MM.1S (cell line): ENCODE results near the gene RPTOR.

ENCODE experiments used
- CTCF ChIP-seq: fragments of 300-600 bp; sonication (generic); IDR thresholded peaks from 2 replicates; pipeline ENCODE4 v1.5.1; 2016; ENCODE audit warnings: antibody characterized with exemption, low read length, mixed read lengths
- EZH2phosphoT487 ChIP-seq: fragments of 300-600 bp; sonication (generic); IDR thresholded peaks from 2 replicates; pipeline ENCODE4 v1.6.1; 2018; ENCODE audit warnings: antibody characterized with exemption, low read length

DNA sequence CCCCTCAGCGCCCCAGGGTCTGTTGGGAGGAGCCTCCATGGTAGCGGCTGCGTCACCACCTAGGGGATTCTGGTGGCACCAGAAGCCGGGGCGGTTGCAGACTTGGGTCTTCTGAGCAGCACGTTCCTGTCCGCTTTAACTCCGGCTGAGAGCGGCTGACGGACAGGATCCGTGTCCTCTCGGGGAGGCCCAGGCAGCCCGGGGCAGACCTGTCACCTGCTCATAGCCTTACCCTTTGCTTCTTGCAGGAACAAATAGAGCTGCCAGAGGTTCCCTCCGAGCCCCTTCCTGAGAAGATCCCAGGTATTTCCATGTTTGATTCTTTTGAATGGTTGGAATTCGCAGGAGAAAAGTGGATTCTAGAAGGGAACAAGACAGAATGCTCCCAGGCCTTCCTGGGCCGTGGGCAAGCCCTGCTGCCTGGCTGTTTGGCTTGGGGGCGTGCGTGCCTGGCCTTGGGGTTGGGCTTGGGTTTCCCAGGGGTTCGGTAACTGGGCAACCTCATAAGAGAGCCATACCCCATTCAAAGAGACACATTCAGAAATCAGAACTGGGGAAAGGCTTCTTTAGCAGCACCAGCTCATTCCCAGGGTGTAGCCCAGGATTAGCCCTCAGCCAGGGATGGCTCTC, 453.6 kb downstream of the RPTOR start:
- TF ChIP-seq CTCF (no peak), EZH2phosphoT487 (no peak)
